ENCODE measurements around the gene ZNF136. TPM values are rescaled to one million over a fixed set of nuclear protein-coding genes. Genes with fewer than 3 reads are reported as not detected.

Gene ZNF136
- total and polyA plus RNA-seq, 10 of the 15 experiments (the other 5 are each of a cell fraction or from before 2014, with no cell fraction given): 2.8 to 7.8 (median 6.7) TPM

DNA sequence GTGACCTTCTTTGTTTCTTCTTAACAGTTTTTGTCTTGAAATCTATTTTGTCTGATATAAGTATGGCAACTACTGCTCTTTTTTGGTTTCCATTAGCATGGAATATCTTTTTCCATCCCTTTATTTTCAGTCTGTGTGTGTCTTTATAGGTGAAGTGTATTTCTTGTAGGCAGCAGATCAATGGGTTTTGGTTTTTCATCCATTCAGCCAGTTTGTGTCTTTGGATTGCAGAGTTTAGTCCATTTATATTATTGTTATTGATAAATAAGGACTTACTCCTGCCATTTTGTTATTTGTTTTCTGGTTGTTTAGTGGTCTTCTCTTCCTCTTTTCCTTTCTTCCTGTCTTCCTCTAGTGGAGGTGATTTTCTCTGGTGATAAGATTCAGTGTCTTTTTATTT lies 54.4 kb downstream of the ZNF136 start:
- H3K27ac ChIP-seq (ENCODE audit: control insufficient read depth, insufficient read depth): no peak overlapping the region
- H3K27me3 ChIP-seq (replicated peaks in 1 of 2; ENCODE audit: control insufficient read depth in 2 of 2, insufficient read depth in 2 of 2, low read length in 1 of 2): no peaks in the 10 kb centered on the region
- H3K9me3 ChIP-seq (replicated peaks; ENCODE audit: control insufficient read depth, insufficient read depth, low read length): peaks cover 3% of the 10 kb centered on the region; the same call in 2 of the 3 replicates
- no peak for ATAC-seq
- no peaks in the 10 kb centered on the region for H4K20me1 ChIP-seq (ENCODE audit: control insufficient read depth, insufficient read depth)
- FAIRE-seq: no peak
- no TSS peak for BruUV-seq (replicated peaks)
- POLR2A ChIA-PET: no interaction called here
- no peak overlapping the region for H3K4me2 ChIP-seq (ENCODE audit: control insufficient read depth, insufficient read depth)
- H3K36me3 ChIP-seq (ENCODE audit: control insufficient read depth in 2 of 2, insufficient read depth in 2 of 2, low read length in 1 of 2): no peaks in the 10 kb centered on the region
- intact Hi-C loops (cut with micrococcal nuclease; ENCODE audit: unreplicated experiment): no loop called here
- in situ Hi-C loops (cut with MboI): no loop called here
- CTCF ChIA-PET: no interaction called here
- no peaks in the 10 kb centered on the region for H3K79me2 ChIP-seq (ENCODE audit: control insufficient read depth, insufficient read depth, low read length)
- RAD21 ChIA-PET (ENCODE audit: unreplicated experiment): no interaction called here
- no peak overlapping the region for H3K4me3 ChIP-seq
- SMC1A ChIA-PET (ENCODE audit: uncharacterized antibody, unreplicated experiment): no interaction called here
- no peak overlapping the region for H2AFZ ChIP-seq (ENCODE audit: control insufficient read depth, low read depth, low read length)
- no peaks in the 10 kb centered on the region for H3K4me1 ChIP-seq (ENCODE audit: control insufficient read depth, insufficient read depth, low read length)
- H3K9ac ChIP-seq (ENCODE audit: control insufficient read depth, insufficient read depth, low read length): no peak overlapping the region
- TF ChIP-seq POLR2AphosphoS5 (IDR thresholded peaks at IDR 0.05; ENCODE audit: low read length) (no peak), CBX5 (IDR thresholded peaks at IDR 0.05; ENCODE audit: low read depth) (0 out of 2 replicates have a peak, but pooled peaks have one; percentile 52)
- DNase-seq (ENCODE audit: low read depth, low spot score): no peak

DNA sequence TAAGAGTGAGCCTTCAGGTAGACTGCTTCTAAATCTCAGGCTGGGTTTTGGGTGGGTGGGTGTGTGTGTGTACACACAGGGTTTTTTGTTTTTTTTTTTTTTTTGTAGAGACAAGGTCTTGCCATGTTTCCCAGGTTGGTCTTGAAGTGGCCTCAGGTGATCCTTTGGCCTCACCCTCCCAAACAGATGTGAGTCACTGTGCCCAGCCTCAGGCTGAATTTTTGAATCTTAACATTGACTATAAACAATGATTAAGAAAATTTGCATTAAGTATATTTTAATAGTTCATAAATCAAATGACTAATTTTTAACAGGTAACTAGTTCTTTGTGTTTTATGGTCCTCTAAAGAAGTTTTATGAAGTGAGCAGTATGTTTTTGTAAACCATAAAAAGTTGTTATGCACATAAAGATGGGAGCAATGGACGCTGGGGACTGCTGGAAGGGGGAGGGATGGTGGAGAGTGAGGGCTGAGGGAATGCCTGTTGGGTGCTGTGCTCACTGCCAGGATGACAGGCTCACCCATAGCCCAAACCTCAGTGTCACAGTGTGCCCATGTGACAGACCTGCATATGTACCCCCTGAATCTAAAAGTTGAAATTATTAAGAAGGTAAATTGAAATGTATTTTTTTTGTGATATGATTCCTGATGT lies 60.2 kb downstream of the ZNF136 start:
- intact Hi-C loops (cut with micrococcal nuclease; ENCODE audit: unreplicated experiment): no loop called here
- RAD21 ChIA-PET (ENCODE audit: unreplicated experiment): no interaction called here
- no peak overlapping the region for H2AFZ ChIP-seq (ENCODE audit: control insufficient read depth, low read depth, low read length)

More for the DNA sequence above, 60.2 kb downstream of the ZNF136 start:
- no peak for TF ChIP-seq POU2F2 (IDR thresholded peaks at IDR 0.05; ENCODE audit: borderline replicate concordance, low read depth, low read length)
- TF ChIP-seq RUNX3 (IDR thresholded peaks at IDR 0.05; ENCODE audit: low read length): no peak
- no peak for TF ChIP-seq TBL1XR1 (IDR thresholded peaks at IDR 0.05; ENCODE audit: low read depth, low read length)
- no peak for TF ChIP-seq MYC (IDR thresholded peaks at IDR 0.05; ENCODE audit: insufficient read depth, insufficient read length, insufficient replicate concordance, low read length, severe bottlenecking)
- no peak for TF ChIP-seq MYB (IDR thresholded peaks at IDR 0.05; ENCODE audit: borderline replicate concordance, low read depth, low read length)
- TF ChIP-seq EZH2 (IDR thresholded peaks at IDR 0.05; ENCODE audit: borderline replicate concordance, control insufficient read depth, low read depth, low read length): no peak
- no peak for TF ChIP-seq TCF3 (IDR thresholded peaks at IDR 0.05; ENCODE audit: borderline replicate concordance, insufficient read depth, low read depth, low read length)
- no peak for TF ChIP-seq MTA2 (IDR thresholded peaks at IDR 0.05; ENCODE audit: low read depth)
- no peak for TF ChIP-seq HDAC6 (IDR thresholded peaks at IDR 0.05; ENCODE audit: unreplicated experiment)
- TF ChIP-seq MEF2A (IDR thresholded peaks at IDR 0.05; ENCODE audit: insufficient read depth, low read depth, low read length): no peak
- no peaks in the 10 kb centered on the region for H3K79me2 ChIP-seq (ENCODE audit: control insufficient read depth, insufficient read depth, low read length)
- H3K27ac ChIP-seq (ENCODE audit: control insufficient read depth, insufficient read depth): no peak overlapping the region
- no peaks in the 10 kb centered on the region for H4K20me1 ChIP-seq (ENCODE audit: control insufficient read depth, insufficient read depth)
- in situ Hi-C loops (cut with MboI): no loop called here
- BruUV-seq (replicated peaks): no TSS peak
- POLR2A ChIA-PET: no interaction called here
- no peaks in the 10 kb centered on the region for H3K36me3 ChIP-seq (ENCODE audit: control insufficient read depth in 2 of 2, insufficient read depth in 2 of 2, low read length in 1 of 2)
- FAIRE-seq: no peak
- SMC1A ChIA-PET (ENCODE audit: uncharacterized antibody, unreplicated experiment): no interaction called here
- no peak overlapping the region for H3K4me2 ChIP-seq (ENCODE audit: control insufficient read depth, insufficient read depth)
- peaks cover 3% of the 10 kb centered on the region; the same call in 1 of the 3 replicates for H3K9me3 ChIP-seq (replicated peaks; ENCODE audit: control insufficient read depth, insufficient read depth, low read length)
- CTCF ChIA-PET: no interaction called here
- no peak overlapping the region for H3K4me3 ChIP-seq
- no peak for ATAC-seq
- no peaks in the 10 kb centered on the region for H3K27me3 ChIP-seq (replicated peaks in 1 of 2; ENCODE audit: control insufficient read depth in 2 of 2, insufficient read depth in 2 of 2, low read length in 1 of 2)
- H3K4me1 ChIP-seq (ENCODE audit: control insufficient read depth, insufficient read depth, low read length): no peaks in the 10 kb centered on the region
- H3K9ac ChIP-seq (ENCODE audit: control insufficient read depth, insufficient read depth, low read length): no peak overlapping the region
- WGBS (ENCODE audit: insufficient coverage, insufficient replicate concordance, low lambda C conversion rate, missing lambda C conversion rate): 0% methylated on average over 1 of the region's 1 CpG
- no peak for DNase-seq (ENCODE audit: low read depth, low spot score)
